Type B pancreatic cell (in vitro differentiated cells): ENCODE measurements around the gene FIGNL1. TPM values are rescaled to one million over a fixed set of nuclear protein-coding genes. Genes with fewer than 3 reads are reported as not detected.

Experiments
- DNase-seq: peaks from one replicate; pipeline ENCODE4 v3.0.0; 2021; ENCODE audit warnings: mixed read lengths; ENCODE audit not compliant: unreplicated experiment; ENCODE audit errors: extremely low spot score
- H3K27ac Mint-ChIP-seq: 2 replicates; pipeline ENCODE4 v1.8.0; 2021; ENCODE audit warnings: mild to moderate bottlenecking, mixed read lengths
- H3K27me3 Mint-ChIP-seq: 2 replicates; pipeline ENCODE4 v1.8.0; 2021; ENCODE audit warnings: mixed read lengths
- H3K36me3 Mint-ChIP-seq: 2 replicates; pipeline ENCODE4 v1.8.0; 2021; ENCODE audit warnings: mixed read lengths
- H3K4me1 Mint-ChIP-seq: one replicate; pipeline ENCODE4 v1.8.0; 2021; ENCODE audit warnings: mixed read lengths; ENCODE audit not compliant: unreplicated experiment
- H3K4me3 Mint-ChIP-seq: 2 replicates; pipeline ENCODE4 v1.8.0; 2021; ENCODE audit warnings: mild to moderate bottlenecking, mixed read lengths
- H3K9me3 Mint-ChIP-seq: 2 replicates; pipeline ENCODE4 v1.8.0; 2021; ENCODE audit warnings: mixed read lengths
- CTCF ChIP-seq: fragments of 200-600 bp; sonication (generic); conservative IDR thresholded peaks from 2 replicates; pipeline ENCODE4 v1.5.0; 2021; ENCODE audit warnings: antibody characterized with exemption, mild to moderate bottlenecking
- total RNA-seq: library from RNA; stranded (reverse); gene quantifications from 2 replicates; pipeline ENCODE4 v1.2.1, GENCODE V29; 2021; ENCODE audit warnings: low replicate concordance

Gene FIGNL1
- total RNA-seq, 1 donor from 2014 or later, result 28.6 TPM

DNA sequence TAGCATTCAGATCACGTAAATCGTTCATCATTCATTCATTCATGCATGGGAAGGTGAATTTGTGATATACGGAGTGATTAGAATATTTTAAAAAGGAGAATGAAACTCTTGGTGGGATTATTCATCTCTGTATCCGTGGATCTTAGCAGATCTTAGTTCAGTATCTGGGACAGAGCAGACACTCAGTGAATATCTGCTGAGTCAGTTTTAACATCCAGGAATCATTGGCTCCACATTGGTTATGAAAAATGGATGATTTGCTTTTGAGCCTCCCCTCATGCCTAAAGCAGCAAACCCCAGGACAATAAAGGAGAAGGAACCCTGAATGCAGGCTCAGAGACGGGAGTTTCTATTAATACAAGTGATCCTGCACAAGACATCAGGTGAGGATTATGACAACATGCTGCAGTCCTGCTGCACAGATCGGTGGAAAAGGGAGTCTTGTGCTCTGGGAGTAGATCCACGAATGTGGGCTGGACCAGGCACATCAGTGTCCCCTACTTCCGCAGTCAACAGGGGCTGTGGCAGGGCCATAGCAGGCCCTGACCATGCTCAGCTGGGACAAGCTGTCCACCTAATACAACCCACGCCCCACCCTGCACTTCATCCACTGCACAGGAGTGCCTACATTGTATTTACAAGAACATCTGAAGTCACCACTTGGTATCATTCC is 26.9 kb upstream of the FIGNL1 start:
- no peaks in the 10 kb centered on the region for H3K27me3 Mint-ChIP-seq
- DNase-seq, result no peak
- no peak overlapping the region for H3K4me3 Mint-ChIP-seq
- H3K4me1 Mint-ChIP-seq, result no peaks in the 10 kb centered on the region
- peak overlapping the region; percentile 29 for H3K27ac Mint-ChIP-seq
- no peaks in the 10 kb centered on the region for H3K36me3 Mint-ChIP-seq
- H3K9me3 Mint-ChIP-seq, result no peaks in the 10 kb centered on the region
- TF ChIP-seq CTCF, result no peak

DNA sequence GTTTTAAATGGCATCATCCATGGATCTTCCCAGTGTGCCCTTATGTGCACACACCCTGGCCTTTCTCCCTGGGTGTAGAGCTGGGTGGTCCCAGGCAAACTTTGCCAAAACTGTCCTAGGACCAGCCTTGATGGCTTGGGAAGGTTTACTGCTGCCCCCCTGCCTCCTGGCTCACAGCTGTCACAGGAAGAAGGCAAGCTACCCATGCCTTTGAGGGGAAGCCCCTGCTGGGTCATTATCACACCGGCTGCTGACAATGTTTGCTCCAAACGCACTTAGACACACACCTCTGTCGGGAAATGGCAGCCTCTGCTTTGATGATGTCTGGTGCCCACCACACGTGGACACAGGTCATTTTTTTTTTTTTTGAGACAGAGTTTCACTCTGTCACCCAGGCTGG is 25.2 kb upstream of the FIGNL1 start:
- H3K9me3 Mint-ChIP-seq, result no peaks in the 10 kb centered on the region
- H3K4me3 Mint-ChIP-seq, result no peak overlapping the region
- DNase-seq, result no peak
- no peaks in the 10 kb centered on the region for H3K27me3 Mint-ChIP-seq
- no peaks in the 10 kb centered on the region for H3K4me1 Mint-ChIP-seq
- TF ChIP-seq CTCF, result no peak
- H3K27ac Mint-ChIP-seq, result no peak overlapping the region
- no peaks in the 10 kb centered on the region for H3K36me3 Mint-ChIP-seq

DNA sequence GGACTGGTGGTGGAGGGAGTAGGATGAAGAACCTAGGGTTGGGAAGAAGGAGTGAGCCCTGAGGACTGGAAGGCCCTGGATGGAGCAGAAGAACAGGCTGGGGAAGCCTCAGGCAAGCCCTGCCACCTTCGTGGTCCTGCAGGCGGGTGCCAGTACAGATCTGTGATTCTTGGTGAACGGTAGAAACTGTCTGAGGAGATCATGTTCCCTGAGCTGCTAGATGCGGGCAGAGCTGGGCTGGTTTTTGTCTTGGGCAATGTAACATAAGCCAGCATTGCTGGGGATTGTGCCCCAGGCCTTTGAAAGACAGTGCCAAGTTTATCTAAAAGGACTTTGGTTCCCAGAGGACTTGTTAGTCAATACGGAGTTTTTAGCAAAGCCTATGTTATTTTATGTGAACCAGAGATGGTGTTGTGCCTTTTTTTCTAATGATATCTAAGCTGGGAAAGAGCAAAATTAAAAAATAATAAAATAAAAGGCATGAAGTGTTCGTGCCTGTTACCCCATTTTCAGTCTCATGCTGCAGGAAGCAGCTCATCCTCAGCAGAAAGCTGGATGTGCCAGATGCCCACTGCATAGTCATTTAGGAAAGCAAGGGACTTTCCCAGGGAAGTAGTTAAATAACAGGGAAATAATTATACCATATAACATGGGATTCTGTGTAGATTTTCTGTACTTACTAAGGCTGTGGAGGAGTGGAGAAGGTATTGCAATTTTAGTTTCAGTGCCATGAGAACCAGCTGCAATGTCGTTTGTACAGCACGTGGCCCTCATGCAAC is 24.4 kb upstream of the FIGNL1 start:
- Mint-ChIP-seq H3K9me3 (no peaks in the 10 kb centered on the region), H3K27me3 (no peaks in the 10 kb centered on the region), H3K4me1 (no peaks in the 10 kb centered on the region), H3K36me3 (no peaks in the 10 kb centered on the region), H3K4me3 (no peak overlapping the region), H3K27ac (no peak overlapping the region)
- DNase-seq, result no peak
- TF ChIP-seq CTCF, result no peak

DNA sequence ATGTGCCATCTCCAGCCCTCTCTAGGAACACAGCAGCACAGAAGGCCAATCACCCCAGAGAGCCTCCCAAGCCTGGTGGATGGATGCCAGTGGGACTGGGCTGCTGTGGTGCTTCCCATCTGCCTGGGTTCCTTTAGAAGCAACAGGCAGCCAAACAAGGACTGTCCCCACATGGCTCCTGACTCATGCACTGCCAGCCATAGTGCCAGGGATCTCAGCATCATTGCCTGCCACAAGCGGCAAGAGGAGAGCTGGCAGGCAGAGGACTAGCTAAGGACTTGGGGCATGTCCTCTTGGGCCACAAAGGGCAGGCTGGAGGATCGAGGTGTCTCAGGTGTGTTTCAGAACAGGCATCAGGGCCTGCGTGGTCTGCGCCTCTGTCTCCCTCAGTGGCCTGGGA is 23.4 kb upstream of the FIGNL1 start:
- no peaks in the 10 kb centered on the region for H3K27me3 Mint-ChIP-seq
- H3K9me3 Mint-ChIP-seq, result no peaks in the 10 kb centered on the region
- DNase-seq, result no peak
- no peak overlapping the region for H3K4me3 Mint-ChIP-seq
- H3K27ac Mint-ChIP-seq, result no peak overlapping the region
- no peaks in the 10 kb centered on the region for H3K36me3 Mint-ChIP-seq
- no peak for TF ChIP-seq CTCF
- no peaks in the 10 kb centered on the region for H3K4me1 Mint-ChIP-seq

DNA sequence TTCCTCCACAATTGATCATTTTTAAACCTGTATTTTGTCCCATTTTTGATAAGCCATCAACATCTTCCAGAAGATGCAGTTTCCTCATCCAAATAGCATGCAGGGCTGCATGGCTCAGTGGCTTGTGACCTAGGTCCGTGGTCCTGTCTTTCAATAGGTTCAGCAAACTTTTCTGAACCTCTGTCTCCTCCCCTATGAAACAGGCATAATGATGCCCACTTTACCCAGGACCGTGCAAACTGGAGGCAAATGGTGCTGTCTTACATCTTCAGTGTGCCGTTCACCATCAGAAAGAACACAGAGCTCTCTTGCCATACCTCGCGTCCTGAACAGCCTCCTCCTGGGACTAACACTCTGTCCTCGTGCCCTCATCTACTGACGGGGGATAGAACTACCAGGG is 22.3 kb upstream of the FIGNL1 start:
- no peak for DNase-seq
- H3K27me3 Mint-ChIP-seq, result peaks cover 5% of the 10 kb centered on the region
- no peak overlapping the region for H3K27ac Mint-ChIP-seq
- TF ChIP-seq CTCF, result no peak
- no peaks in the 10 kb centered on the region for H3K36me3 Mint-ChIP-seq
- no peaks in the 10 kb centered on the region for H3K9me3 Mint-ChIP-seq
- H3K4me3 Mint-ChIP-seq, result no peak overlapping the region
- H3K4me1 Mint-ChIP-seq, result no peaks in the 10 kb centered on the region
